ENCODE measurements around the gene PRDM2.
"Not testable (repeated sequence)": the region's sequence is repeated elsewhere in the genome, so short reads cannot be mapped to it uniquely, and the experiment has no call there.

The PRDM2 gene

DNA sequence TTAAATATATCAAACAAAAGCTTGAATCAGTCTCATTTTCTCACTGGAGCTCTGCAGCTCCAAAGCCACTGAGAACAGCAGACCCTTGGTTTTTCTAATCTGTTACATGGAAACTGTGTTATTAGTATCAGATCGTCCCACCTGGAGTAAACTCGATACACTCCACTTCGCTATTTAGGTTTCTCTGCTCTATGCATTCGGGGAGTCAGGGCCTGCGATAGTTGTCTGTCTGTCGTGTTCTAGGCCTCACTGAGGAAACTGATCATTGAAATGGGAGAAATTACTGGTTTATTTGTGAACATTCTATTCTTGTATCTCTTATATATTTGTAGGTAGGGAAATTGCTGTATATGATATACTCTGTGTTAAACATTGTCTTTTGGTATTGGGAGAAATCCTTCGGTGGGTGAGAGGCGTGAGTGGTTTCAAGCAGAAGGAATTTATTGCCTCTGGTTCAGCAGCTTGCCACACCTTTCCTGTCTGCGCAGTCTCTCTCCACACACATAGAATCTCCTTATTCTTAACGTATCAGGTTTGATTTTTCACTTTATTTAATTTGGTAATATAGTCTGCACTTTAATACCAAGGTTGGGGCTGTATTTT, 8.5 kb downstream of the PRDM2 start:
- no peak for DNase-seq
- Histone ChIP-seq H3K36me3 (no peaks in the 10 kb centered on the region), H3K27me3 (no peaks in the 10 kb centered on the region), H3K9me3 (no peaks in the 10 kb centered on the region), H3K4me1 (no peaks in the 10 kb centered on the region), H3K4me3 (ENCODE audit: low read depth, low read length) (no peak overlapping the region)
- TF ChIP-seq, protein P1, sequence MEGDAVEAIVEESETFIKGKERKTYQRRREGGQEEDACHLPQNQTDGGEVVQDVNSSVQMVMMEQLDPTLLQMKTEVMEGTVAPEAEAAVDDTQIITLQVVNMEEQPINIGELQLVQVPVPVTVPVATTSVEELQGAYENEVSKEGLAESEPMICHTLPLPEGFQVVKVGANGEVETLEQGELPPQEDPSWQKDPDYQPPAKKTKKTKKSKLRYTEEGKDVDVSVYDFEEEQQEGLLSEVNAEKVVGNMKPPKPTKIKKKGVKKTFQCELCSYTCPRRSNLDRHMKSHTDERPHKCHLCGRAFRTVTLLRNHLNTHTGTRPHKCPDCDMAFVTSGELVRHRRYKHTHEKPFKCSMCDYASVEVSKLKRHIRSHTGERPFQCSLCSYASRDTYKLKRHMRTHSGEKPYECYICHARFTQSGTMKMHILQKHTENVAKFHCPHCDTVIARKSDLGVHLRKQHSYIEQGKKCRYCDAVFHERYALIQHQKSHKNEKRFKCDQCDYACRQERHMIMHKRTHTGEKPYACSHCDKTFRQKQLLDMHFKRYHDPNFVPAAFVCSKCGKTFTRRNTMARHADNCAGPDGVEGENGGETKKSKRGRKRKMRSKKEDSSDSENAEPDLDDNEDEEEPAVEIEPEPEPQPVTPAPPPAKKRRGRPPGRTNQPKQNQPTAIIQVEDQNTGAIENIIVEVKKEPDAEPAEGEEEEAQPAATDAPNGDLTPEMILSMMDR (IDR thresholded peaks at IDR 0.05; ENCODE audit: low read depth, low read length): no peak

DNA sequence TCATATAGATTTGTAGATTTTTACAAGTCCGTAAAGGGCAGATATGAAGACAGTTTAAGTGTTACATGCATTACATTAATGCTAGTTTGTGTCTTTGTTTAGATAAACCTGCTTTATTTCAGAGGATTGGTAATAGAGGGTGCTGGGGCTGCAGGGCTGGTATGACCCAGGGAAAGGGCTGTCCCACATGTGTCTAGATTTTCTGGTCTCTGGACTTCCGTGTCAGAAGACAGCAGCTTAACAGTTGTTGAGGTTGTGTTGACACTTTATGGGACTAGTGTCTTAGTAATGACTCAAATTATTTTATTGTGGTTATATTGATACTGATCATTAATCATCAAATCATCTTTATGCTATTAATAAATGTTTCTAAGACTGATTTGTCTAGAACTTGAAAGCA, 10.1 kb downstream of the PRDM2 start:
- Histone ChIP-seq H3K27me3 (no peaks in the 10 kb centered on the region), H3K4me3 (ENCODE audit: low read depth, low read length) (no peak overlapping the region), H3K4me1 (no peaks in the 10 kb centered on the region), H3K9me3 (no peaks in the 10 kb centered on the region), H3K36me3 (no peaks in the 10 kb centered on the region)
- no peak for DNase-seq
- TF ChIP-seq, protein P1 (IDR thresholded peaks at IDR 0.05; ENCODE audit: low read depth, low read length): no peak

- Histone ChIP-seq H3K36me3 (no peaks in the 10 kb centered on the region), H3K4me3 (ENCODE audit: low read depth, low read length) (no peak overlapping the region), H3K9me3 (no peaks in the 10 kb centered on the region), H3K27me3 (no peaks in the 10 kb centered on the region), H3K4me1 (no peaks in the 10 kb centered on the region)
- DNase-seq: no peak
- TF ChIP-seq, protein P1 (IDR thresholded peaks at IDR 0.05; ENCODE audit: low read depth, low read length): no peak
These were observed 14.9 kb downstream of the PRDM2 start for GRCh38 chr1:13714851-13715250.

- not testable (repeated sequence) for DNase-seq; H3K9me3 ChIP-seq; H3K4me1 ChIP-seq; H3K27me3 ChIP-seq; H3K4me3 ChIP-seq (ENCODE audit: low read depth, low read length); H3K36me3 ChIP-seq
These were observed 15.8 kb downstream of the PRDM2 start for GRCh38 chr1:13715616-13716287.

GRCh38 chr1:13722808-13723360, 22.9 kb downstream of the PRDM2 start:
- no peaks in the 10 kb centered on the region for H3K27me3 ChIP-seq
- H3K9me3 ChIP-seq: no peaks in the 10 kb centered on the region
- no peaks in the 10 kb centered on the region for H3K4me1 ChIP-seq
- H3K4me3 ChIP-seq (ENCODE audit: low read depth, low read length): no peak overlapping the region
- TF ChIP-seq, protein P1 (IDR thresholded peaks at IDR 0.05; ENCODE audit: low read depth, low read length): no peak
- no peaks in the 10 kb centered on the region for H3K36me3 ChIP-seq
- no peak for DNase-seq

DNA sequence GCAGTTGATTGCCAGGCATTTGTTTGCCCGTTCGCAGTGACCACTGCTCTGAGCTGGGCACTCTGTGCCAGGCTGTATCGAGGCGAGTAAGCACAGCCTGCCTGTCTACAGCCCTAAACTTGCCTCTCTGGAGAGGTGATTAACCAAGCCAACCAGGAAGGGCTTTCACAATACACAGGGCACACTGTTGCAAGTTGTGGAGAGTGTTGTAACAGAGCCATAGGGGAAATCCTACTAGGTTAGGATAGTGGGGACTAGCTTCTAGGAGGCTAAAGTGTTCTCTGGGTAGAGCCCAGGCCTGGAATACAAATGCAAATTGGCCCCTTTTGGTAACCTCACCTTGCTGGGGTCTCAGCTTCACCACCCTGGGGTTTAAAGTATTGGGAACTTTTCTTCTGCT, 23.8 kb downstream of the PRDM2 start:
- no peak for DNase-seq
- Histone ChIP-seq H3K9me3 (no peaks in the 10 kb centered on the region), H3K4me3 (ENCODE audit: low read depth, low read length) (no peak overlapping the region), H3K36me3 (no peaks in the 10 kb centered on the region), H3K27me3 (no peaks in the 10 kb centered on the region), H3K4me1 (no peaks in the 10 kb centered on the region)
- TF ChIP-seq, protein P1 (IDR thresholded peaks at IDR 0.05; ENCODE audit: low read depth, low read length): no peak

All from BE2C (cell line).